HL-60 (cell line): Measurements from ENCODE around the gene RANGRF.

ENCODE experiments used
- DNase-seq, 2 experiments: peaks; one replicate each; pipeline ENCODE4 v3.0.0-alpha.2; 2010 to 2020; ENCODE audit warnings: low read depth in 1 of 2, low spot score in 1 of 2
- H3K27ac ChIP-seq: fragments of 250-450 bp; sonication (Bioruptor Pico); replicated peaks from 2 replicates; pipeline ENCODE4 v1.5.1; 2020; ENCODE audit warnings: mild to moderate bottlenecking, moderate library complexity
- H3K27me3 ChIP-seq: fragments of 250-450 bp; sonication (Bioruptor Pico); 2 replicates; pipeline ENCODE4 v1.5.1; 2021; ENCODE audit warnings: mild to moderate bottlenecking, moderate library complexity; ENCODE audit not compliant: insufficient read depth, poor library complexity, severe bottlenecking
- H3K4me3 ChIP-seq: replicated peaks from 2 replicates; pipeline ENCODE4 v1.5.1; 2011; ENCODE audit warnings: mild to moderate bottlenecking, control low read depth, low read length; ENCODE audit not compliant: insufficient read depth
- GABPA ChIP-seq: IDR thresholded peaks from 2 replicates; pipeline ENCODE4 v1.6.1; 2012; ENCODE audit warnings: low read depth
- POLR2AphosphoS5 ChIP-seq: IDR thresholded peaks from 2 replicates; pipeline ENCODE4 v1.6.1; 2012; ENCODE audit warnings: low read depth
- SPI1 ChIP-seq: IDR thresholded peaks from 2 replicates; pipeline ENCODE4 v1.6.1; 2012; ENCODE audit warnings: low read depth, mild to moderate bottlenecking, borderline replicate concordance
- TF ChIP-seq, protein P1 (sequence below): IDR thresholded peaks from 2 replicates; pipeline ENCODE4 v1.6.1; 2012; ENCODE audit warnings: low read depth; ENCODE audit not compliant: insufficient replicate concordance
- TF ChIP-seq, protein P2 (sequence below): IDR thresholded peaks from one replicate; pipeline ENCODE4 v1.5.1; 2011; ENCODE audit warnings: low read length, control low read depth, inconsistent platforms; ENCODE audit not compliant: insufficient read depth

The RANGRF gene

DNA sequence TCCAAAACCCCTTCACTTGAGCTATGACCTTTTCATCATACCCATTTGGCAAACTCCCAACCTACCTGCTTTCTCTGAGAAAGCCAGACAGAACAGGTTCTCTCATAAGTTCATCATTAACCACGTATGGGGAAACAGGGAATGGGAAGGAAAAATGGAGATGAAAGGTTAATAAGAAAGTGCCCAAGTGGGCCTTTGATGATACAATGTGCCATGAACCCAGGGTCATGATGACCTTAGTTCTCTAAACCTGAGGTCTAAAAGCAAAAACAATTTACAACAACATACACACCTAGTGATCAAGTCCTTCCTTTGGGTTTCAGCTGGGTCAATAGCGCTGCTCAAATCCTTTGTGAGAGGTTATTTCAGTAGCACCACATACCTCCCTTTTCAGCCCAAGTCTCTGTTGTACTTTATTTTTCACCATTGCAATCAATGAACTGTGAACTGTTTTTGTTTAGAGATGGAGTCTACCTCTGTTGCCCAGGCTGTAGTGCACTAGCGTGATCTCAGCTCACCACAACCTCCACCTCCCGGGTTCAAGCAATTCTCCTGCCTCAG is 14.5 kb upstream of the RANGRF start:
- Histone ChIP-seq H3K4me3 (no peak overlapping the region), H3K27me3 (no peaks in the 10 kb centered on the region), H3K27ac (no peak overlapping the region)
- no peak for DNase-seq
- no peak for TF ChIP-seq GABPA
- TF ChIP-seq SPI1, result no peak
- TF ChIP-seq, protein P1, sequence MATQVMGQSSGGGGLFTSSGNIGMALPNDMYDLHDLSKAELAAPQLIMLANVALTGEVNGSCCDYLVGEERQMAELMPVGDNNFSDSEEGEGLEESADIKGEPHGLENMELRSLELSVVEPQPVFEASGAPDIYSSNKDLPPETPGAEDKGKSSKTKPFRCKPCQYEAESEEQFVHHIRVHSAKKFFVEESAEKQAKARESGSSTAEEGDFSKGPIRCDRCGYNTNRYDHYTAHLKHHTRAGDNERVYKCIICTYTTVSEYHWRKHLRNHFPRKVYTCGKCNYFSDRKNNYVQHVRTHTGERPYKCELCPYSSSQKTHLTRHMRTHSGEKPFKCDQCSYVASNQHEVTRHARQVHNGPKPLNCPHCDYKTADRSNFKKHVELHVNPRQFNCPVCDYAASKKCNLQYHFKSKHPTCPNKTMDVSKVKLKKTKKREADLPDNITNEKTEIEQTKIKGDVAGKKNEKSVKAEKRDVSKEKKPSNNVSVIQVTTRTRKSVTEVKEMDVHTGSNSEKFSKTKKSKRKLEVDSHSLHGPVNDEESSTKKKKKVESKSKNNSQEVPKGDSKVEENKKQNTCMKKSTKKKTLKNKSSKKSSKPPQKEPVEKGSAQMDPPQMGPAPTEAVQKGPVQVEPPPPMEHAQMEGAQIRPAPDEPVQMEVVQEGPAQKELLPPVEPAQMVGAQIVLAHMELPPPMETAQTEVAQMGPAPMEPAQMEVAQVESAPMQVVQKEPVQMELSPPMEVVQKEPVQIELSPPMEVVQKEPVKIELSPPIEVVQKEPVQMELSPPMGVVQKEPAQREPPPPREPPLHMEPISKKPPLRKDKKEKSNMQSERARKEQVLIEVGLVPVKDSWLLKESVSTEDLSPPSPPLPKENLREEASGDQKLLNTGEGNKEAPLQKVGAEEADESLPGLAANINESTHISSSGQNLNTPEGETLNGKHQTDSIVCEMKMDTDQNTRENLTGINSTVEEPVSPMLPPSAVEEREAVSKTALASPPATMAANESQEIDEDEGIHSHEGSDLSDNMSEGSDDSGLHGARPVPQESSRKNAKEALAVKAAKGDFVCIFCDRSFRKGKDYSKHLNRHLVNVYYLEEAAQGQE, result no peak
- TF ChIP-seq POLR2AphosphoS5, result no peak
- TF ChIP-seq, protein P2, sequence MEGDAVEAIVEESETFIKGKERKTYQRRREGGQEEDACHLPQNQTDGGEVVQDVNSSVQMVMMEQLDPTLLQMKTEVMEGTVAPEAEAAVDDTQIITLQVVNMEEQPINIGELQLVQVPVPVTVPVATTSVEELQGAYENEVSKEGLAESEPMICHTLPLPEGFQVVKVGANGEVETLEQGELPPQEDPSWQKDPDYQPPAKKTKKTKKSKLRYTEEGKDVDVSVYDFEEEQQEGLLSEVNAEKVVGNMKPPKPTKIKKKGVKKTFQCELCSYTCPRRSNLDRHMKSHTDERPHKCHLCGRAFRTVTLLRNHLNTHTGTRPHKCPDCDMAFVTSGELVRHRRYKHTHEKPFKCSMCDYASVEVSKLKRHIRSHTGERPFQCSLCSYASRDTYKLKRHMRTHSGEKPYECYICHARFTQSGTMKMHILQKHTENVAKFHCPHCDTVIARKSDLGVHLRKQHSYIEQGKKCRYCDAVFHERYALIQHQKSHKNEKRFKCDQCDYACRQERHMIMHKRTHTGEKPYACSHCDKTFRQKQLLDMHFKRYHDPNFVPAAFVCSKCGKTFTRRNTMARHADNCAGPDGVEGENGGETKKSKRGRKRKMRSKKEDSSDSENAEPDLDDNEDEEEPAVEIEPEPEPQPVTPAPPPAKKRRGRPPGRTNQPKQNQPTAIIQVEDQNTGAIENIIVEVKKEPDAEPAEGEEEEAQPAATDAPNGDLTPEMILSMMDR, result no peak

DNA sequence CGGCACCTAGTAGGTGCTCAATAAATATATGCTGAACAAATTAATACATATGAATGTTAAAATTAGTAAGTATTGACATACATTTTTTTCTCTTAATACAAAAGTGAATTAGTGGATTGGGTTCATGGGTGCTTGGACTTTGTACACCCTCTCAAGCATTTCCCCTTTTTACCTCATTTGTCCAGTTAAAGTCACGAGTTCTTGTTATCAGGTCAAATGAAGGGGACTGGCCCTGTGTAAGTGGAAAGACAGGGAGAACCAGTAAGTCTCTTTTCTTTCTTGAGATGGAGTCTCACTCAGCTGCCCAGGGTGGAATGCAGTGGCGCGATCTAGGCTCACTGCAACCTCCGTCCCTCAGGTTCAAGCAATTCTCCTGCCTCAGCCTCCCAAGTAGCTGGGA is 13.7 kb upstream of the RANGRF start:
- Histone ChIP-seq H3K27me3 (no peaks in the 10 kb centered on the region), H3K4me3 (no peak overlapping the region), H3K27ac (no peak overlapping the region)
- no peak for TF ChIP-seq GABPA
- no peak for TF ChIP-seq POLR2AphosphoS5
- TF ChIP-seq, protein P1, result no peak
- TF ChIP-seq SPI1, result no peak
- TF ChIP-seq, protein P2, result no peak
- DNase-seq, result no peak

- Histone ChIP-seq H3K4me3 (no peak overlapping the region), H3K27me3 (no peaks in the 10 kb centered on the region), H3K27ac (no peak overlapping the region)
- TF ChIP-seq POLR2AphosphoS5 (no peak), SPI1 (no peak), GABPA (no peak)
- TF ChIP-seq, protein P2, result no peak
- TF ChIP-seq, protein P1, result no peak
- no peak for DNase-seq
Measured at GRCh38 chr17:8275421-8276290, 12.8 kb upstream of the RANGRF start.
